Fibroblast of lung (primary cell): ENCODE measurements around the gene USH2A. TPM values are rescaled to one million over a fixed set of nuclear protein-coding genes. Genes with fewer than 3 reads are reported as not detected.
A peak's percentile ranks its signal among the peaks of the same experiment; 100 is the strongest.

Experiments
- DNase-seq, 2 donors: peaks; one replicate each; pipeline versions ENCODE4 v3.0.0 to v3.0.0-alpha.2; 2010; ENCODE audit warnings: low read depth in 2 of 2
- H2AFZ ChIP-seq: 2 replicates; pipeline ENCODE4 v1.5.1; 2012; ENCODE audit warnings: low read length, control low read depth, inconsistent platforms
- H3K27ac ChIP-seq: 2 replicates; pipeline ENCODE4 v1.5.1; 2011; ENCODE audit warnings: low read length, control low read depth; ENCODE audit not compliant: insufficient read depth
- H3K27me3 ChIP-seq: 2 replicates; pipeline ENCODE4 v1.5.1; 2011; ENCODE audit warnings: mild to moderate bottlenecking, low read length; ENCODE audit not compliant: control insufficient read depth, insufficient read depth
- H3K36me3 ChIP-seq: 2 replicates; pipeline ENCODE4 v1.5.1; 2011; ENCODE audit warnings: low read length; ENCODE audit not compliant: control insufficient read depth, insufficient read depth
- H3K4me1 ChIP-seq: 2 replicates; pipeline ENCODE4 v1.5.1; 2011; ENCODE audit warnings: low read length; ENCODE audit not compliant: control insufficient read depth, insufficient read depth; ENCODE audit errors: extremely low read depth
- H3K4me2 ChIP-seq: 2 replicates; pipeline ENCODE4 v1.5.1; 2011; ENCODE audit warnings: low read length, control low read depth; ENCODE audit not compliant: insufficient read depth; ENCODE audit errors: extremely low read depth
- H3K4me3 ChIP-seq, 4 experiments: fragments of 200-600 bp in 1 of 4; sonication (generic) in 1 of 4; replicated peaks in 1 of 4; 2 replicates each; pipeline ENCODE4 v1.5.1; 2011 to 2016; ENCODE audit warnings: low read length in 4 of 4, low read depth in 3 of 4, mild to moderate bottlenecking in 3 of 4, control low read depth in 2 of 4, inconsistent platforms in 1 of 4, mixed read lengths in 1 of 4; ENCODE audit not compliant: insufficient read depth in 1 of 4; ENCODE audit errors: control extremely low read depth in 1 of 4
- H3K79me2 ChIP-seq: 2 replicates; pipeline ENCODE4 v1.5.1; 2012; ENCODE audit warnings: mild to moderate bottlenecking, low read length, inconsistent platforms; ENCODE audit not compliant: control insufficient read depth, insufficient read depth
- H3K9ac ChIP-seq: 2 replicates; pipeline ENCODE4 v1.5.1; 2011; ENCODE audit warnings: mild to moderate bottlenecking, low read length, control low read depth; ENCODE audit not compliant: insufficient read depth
- H3K9me3 ChIP-seq: 2 replicates; pipeline ENCODE4 v1.5.1; 2012; ENCODE audit warnings: low read depth, low read length; ENCODE audit not compliant: control insufficient read depth, insufficient read depth
- H4K20me1 ChIP-seq: 2 replicates; pipeline ENCODE4 v1.5.1; 2011; ENCODE audit warnings: low read length; ENCODE audit not compliant: control insufficient read depth, insufficient read depth; ENCODE audit errors: extremely low read depth
- CTCF ChIP-seq, 2 donors: IDR thresholded peaks in 1 of 2; conservative IDR thresholded peaks in 1 of 2; 1 replicate in 1 of 2; 2 replicates in 1 of 2; pipeline ENCODE4 v1.5.1; 2011 to 2012; ENCODE audit warnings: low read length in 2 of 2, control low read depth in 1 of 2, inconsistent platforms in 1 of 2, low read depth in 1 of 2, mild to moderate bottlenecking in 1 of 2
- EZH2 ChIP-seq: IDR thresholded peaks from 2 replicates; pipeline ENCODE4 v1.5.1; 2012; ENCODE audit warnings: low read length, control low read depth, mild to moderate bottlenecking; ENCODE audit errors: missing control alignments
- polyA minus RNA-seq: library from RNA; depleted of rRNA, polyadenylated mRNA; stranded (reverse); fragments of >200 nt; gene quantifications from 2 replicates; pipeline ENCODE4 v1.2.3, GENCODE V29; 2011; ENCODE audit warnings: low replicate concordance
- polyA plus RNA-seq, 2 donors: library from polyadenylated mRNA; depleted of rRNA in 1 of 2; stranded (reverse) in 1 of 2; unstranded in 1 of 2; fragments of >200 nt; gene quantifications; 2 replicates each; pipeline ENCODE4 v1.2.1, GENCODE V29; 2011 to 2012; ENCODE audit warnings: missing spikeins in 1 of 2
- total RNA-seq: library from RNA; depleted of rRNA; stranded (reverse); fragments of >200 nt; gene quantifications from 2 replicates; pipeline ENCODE4 v1.2.1, GENCODE V29; 2014

Gene USH2A
- total RNA-seq: under 0.01 TPM in 2 replicates
- 0.01 TPM in 2 replicates for polyA plus RNA-seq
- polyA plus RNA-seq (2012): 0.01 TPM in 1 of 2 replicates, not detected in the other
- polyA minus RNA-seq: not detected in 2 replicates

- Histone ChIP-seq H3K36me3 (no peaks in the 10 kb centered on the region), H3K27me3 (no peaks in the 10 kb centered on the region), H3K9me3 (no peaks in the 10 kb centered on the region), H4K20me1 (no peaks in the 10 kb centered on the region), H2AFZ (no peak within 1 kb of the TSS), H3K4me1 (no peaks in the 10 kb centered on the region), H3K4me2 (no peak within 1 kb of the TSS), H3K79me2 (no peaks in the 10 kb centered on the region), H3K4me3 (no peak within 1 kb of the TSS), H3K27ac (no peak within 1 kb of the TSS), H3K9ac (no peak within 1 kb of the TSS)
- TF ChIP-seq CTCF (conservative IDR thresholded peaks at IDR 0.05 in 1 of 2, IDR thresholded peaks at IDR 0.05 in 1 of 2; ENCODE audit: low read depth in 1 of 2, low read length in 2 of 2) (no peak), EZH2 (no peak)
- peak in 1 of 2 donors; percentile 4 for DNase-seq
Measured at GRCh38 chr1:216422821-216423520, at the start of gene USH2A. USH2A (minus strand) TSS chr1:216423448; CDS start chr1:216422336, 1,112 bp downstream.

DNA sequence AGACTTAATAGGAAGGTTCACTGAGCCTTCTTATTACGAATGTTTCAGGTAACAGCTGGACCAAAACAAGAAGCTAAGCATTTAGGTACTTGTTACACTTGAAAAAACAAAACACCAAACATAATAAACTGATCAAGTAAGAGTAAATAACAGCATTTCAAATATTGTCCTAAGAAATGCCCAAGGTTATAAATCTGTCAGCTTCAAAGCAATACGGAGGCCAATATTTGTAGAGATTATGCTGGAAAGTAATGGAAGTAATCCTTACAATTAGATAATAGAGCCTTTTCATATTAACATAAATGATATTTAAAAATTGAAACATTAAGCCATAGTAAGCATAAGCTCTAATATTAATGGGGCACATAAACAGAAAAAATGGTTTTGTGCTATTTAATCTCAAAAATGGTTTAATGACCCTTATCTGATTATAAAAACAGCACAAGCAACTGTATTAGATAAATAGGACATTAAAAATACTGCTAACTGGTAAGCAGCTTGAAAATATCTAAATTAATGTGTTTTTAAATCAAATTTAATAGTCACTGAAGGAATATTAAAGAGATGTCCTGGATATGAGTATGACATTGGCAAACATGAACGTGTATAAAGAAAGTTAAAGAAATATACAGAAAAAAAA, 43.0 kb upstream of the USH2A start:
- H4K20me1 ChIP-seq: no peaks in the 10 kb centered on the region
- H3K4me3 ChIP-seq: no peak overlapping the region
- TF ChIP-seq CTCF (conservative IDR thresholded peaks at IDR 0.05 in 1 of 2, IDR thresholded peaks at IDR 0.05 in 1 of 2; ENCODE audit: low read depth in 1 of 2, low read length in 2 of 2) (no peak), EZH2 (no peak)
- no peak overlapping the region for H3K4me2 ChIP-seq
- DNase-seq: no peak
- H3K36me3 ChIP-seq: no peaks in the 10 kb centered on the region
- H3K9me3 ChIP-seq: no peaks in the 10 kb centered on the region
- H3K9ac ChIP-seq: no peak overlapping the region
- no peak overlapping the region for H2AFZ ChIP-seq
- no peaks in the 10 kb centered on the region for H3K27me3 ChIP-seq
- H3K27ac ChIP-seq: no peak overlapping the region
- H3K4me1 ChIP-seq: peaks cover 12% of the 10 kb centered on the region
- H3K79me2 ChIP-seq: no peaks in the 10 kb centered on the region

DNA sequence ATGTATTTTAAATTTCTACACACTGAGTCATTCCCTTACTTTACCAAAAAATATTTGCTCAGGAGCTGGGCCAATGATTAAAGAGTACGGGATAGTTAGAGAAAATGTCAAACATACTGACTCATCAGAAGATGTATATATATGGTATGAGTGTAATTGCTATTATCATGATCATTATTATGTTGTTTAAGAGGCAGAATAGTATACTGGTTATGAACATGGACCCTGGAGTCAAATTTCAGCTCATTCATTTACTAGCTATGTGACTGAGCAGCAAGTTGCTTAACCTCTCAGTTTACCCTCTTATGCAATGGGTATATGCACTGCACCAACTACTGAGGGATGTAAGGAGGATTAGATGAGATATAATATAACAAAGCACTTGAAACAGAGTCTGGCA, 41.2 kb upstream of the USH2A start:
- peak; percentile 95 to 98 for DNase-seq
- no peak overlapping the region for H3K27ac ChIP-seq
- H3K9me3 ChIP-seq: no peaks in the 10 kb centered on the region
- H3K4me3 ChIP-seq: no peak overlapping the region
- no peak overlapping the region for H2AFZ ChIP-seq
- H3K9ac ChIP-seq: no peak overlapping the region
- H3K79me2 ChIP-seq: no peaks in the 10 kb centered on the region
- no peaks in the 10 kb centered on the region for H3K27me3 ChIP-seq
- no peaks in the 10 kb centered on the region for H3K36me3 ChIP-seq
- peaks cover 12% of the 10 kb centered on the region for H3K4me1 ChIP-seq
- TF ChIP-seq EZH2: no peak
- TF ChIP-seq CTCF (conservative IDR thresholded peaks at IDR 0.05 in 1 of 2, IDR thresholded peaks at IDR 0.05 in 1 of 2; ENCODE audit: low read depth in 1 of 2, low read length in 2 of 2): no peak
- H4K20me1 ChIP-seq: no peaks in the 10 kb centered on the region
- no peak overlapping the region for H3K4me2 ChIP-seq
